Coronary artery (tissue), 2 donors: ENCODE results near the gene CFAP299.
"Not testable (repeated sequence)": the region's sequence is repeated elsewhere in the genome, so short reads cannot be mapped to it uniquely, and the experiment has no call there.

ENCODE experiments used
- DNase-seq: peaks from one replicate; pipeline ENCODE4 v3.0.0-alpha.2; 2017; ENCODE audit warnings: low spot score
- H3K27ac ChIP-seq, 2 donors: fragments of 200-600 bp; sonication (generic); one replicate each; pipeline ENCODE4 v1.5.1; 2016 to 2019
- H3K4me3 ChIP-seq: fragments of 200-600 bp; sonication (generic); 2 replicates; pipeline ENCODE4 v1.5.1; 2016; ENCODE audit warnings: mild to moderate bottlenecking, moderate library complexity
- CTCF ChIP-seq: fragments of 200-600 bp; sonication (generic); IDR thresholded peaks from one replicate; pipeline ENCODE4 v1.5.1; 2019; ENCODE audit warnings: antibody characterized with exemption

CFAP299 gene

DNA sequence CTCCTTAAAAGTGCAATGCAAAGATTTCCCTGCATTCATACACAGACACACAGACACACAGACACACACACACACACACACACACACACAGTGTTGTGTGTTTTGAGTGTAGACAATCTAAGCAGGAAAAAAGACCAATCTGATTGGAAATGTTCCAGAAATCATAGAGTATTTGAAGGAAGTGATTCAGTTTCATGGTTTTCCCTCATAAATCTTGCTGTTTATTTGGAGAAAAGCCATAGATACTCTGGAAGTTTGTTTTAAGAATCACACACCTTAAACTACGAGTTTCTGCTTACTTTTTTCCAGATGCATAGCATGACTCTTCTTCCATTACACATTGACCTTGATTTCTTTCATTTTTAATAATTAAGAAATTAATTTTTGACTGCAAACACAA, 396.5 kb downstream of the CFAP299 start:
- Histone ChIP-seq H3K27ac (no peak overlapping the region), H3K4me3 (no peak overlapping the region)
- TF ChIP-seq CTCF, result no peak
- DNase-seq, result no peak

DNA sequence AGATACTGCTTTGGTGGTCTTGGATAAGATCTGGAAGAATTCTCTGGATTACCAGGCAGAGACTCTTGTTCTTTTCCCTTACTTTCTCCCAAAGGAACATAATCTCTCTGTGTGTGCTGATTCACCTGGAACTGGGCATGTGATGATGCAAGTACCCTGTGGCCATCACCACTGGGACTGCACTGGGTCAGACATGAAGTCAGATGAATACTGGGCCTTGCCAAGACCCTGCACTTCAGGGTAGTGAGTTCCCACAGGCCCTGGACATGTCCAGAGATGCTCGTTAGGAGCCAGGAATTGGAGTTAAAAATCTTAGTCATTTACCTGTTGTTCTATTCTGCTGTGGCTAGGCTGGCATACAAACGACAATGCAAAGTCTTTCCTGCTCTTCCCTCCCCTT, 404.8 kb downstream of the CFAP299 start:
- Histone ChIP-seq H3K27ac (no peak overlapping the region), H3K4me3 (no peak overlapping the region)
- TF ChIP-seq CTCF, result no peak
- DNase-seq, result no peak

DNA sequence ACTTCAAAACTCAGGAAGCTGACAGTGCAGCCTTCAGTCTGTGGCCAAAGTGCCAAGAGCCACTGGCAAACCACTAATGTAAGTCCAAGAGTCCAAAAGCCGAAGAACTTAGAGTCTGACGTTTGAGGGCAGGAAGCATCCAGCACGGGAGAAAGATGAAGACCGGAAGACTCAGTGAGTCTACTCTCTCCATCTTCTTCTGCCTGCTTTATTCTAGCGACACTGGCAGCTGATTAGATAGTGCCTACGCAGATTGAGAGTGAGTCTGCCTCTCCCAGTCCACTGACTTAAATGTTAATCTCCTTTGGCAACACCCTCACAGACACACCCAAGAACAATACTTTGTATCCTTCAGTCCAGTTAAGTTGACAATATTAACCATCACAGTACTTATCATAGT, 414.0 kb downstream of the CFAP299 start:
- H3K4me3 ChIP-seq, H3K27ac ChIP-seq, DNase-seq: not testable (repeated sequence)

- H3K27ac ChIP-seq, result no peak overlapping the region
- no peak for TF ChIP-seq CTCF
- no peak overlapping the region for H3K4me3 ChIP-seq
- no peak for DNase-seq
These were observed 415.7 kb downstream of the CFAP299 start for GRCh38 chr4:80751200-80751599.

GRCh38 chr4:80767944-80768343, 432.4 kb downstream of the CFAP299 start:
- DNase-seq, result no peak
- no peak for TF ChIP-seq CTCF
- Histone ChIP-seq H3K27ac (no peak overlapping the region), H3K4me3 (no peak overlapping the region)

DNA sequence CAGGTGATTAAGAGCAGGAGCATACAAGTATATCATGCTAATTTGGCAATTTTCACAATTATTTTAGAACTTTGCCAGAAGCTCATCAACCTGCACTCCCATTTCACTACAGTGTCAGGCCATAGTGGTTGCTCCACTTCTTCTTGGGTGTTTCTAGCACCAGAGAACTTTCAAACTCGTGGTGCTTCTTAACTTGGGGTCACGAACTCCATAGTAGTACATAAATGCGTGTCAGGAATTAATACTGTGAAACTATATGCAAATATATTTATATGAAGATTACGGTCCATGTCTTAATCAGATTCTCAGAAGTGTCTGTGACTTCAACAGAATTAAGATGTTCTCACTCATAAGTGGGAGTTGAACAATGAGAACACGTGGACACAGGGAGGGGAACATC, 440.6 kb downstream of the CFAP299 start:
- DNase-seq, result no peak
- Histone ChIP-seq H3K27ac (no peak overlapping the region), H3K4me3 (no peak overlapping the region)
- no peak for TF ChIP-seq CTCF

GRCh38 chr4:80781431-80781830, 445.9 kb downstream of the CFAP299 start:
- Histone ChIP-seq H3K4me3 (no peak overlapping the region), H3K27ac (no peak overlapping the region)
- no peak for DNase-seq
- no peak for TF ChIP-seq CTCF

DNA sequence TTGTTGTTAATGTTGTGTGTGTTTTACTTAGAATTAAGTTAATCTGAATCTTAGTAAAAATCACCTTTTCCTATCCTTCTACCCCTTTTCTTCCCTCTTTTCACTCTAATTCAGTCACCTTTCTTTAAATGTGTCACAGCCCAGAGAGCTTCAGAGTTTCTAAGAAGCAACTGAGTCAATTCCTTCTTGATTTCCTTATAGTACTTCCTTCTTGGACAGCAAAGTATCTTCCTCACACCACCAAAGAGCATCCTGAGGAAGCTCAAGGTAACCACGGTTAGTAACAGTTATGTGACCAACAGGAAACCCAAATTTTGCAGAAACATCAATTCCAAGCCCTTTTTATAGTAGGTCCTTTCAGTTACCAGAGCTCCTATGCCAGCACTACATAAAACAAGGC, 451.8 kb downstream of the CFAP299 start:
- TF ChIP-seq CTCF, result no peak
- DNase-seq, result no peak
- Histone ChIP-seq H3K4me3 (no peak overlapping the region), H3K27ac (no peak overlapping the region)
